Ascending aorta (tissue), 2 donors: ENCODE measurements around the gene NCOA3. TPM values are rescaled to one million over a fixed set of nuclear protein-coding genes. Genes with fewer than 3 reads are reported as not detected.
"Not testable (repeated sequence)": the region's sequence is repeated elsewhere in the genome, so short reads cannot be mapped to it uniquely, and the experiment has no call there.

ENCODE experiments used
- DNase-seq, 2 donors: peaks; one replicate each; pipeline ENCODE4 v3.0.0-alpha.2; 2019; ENCODE audit warnings: low spot score in 2 of 2
- H3K27ac ChIP-seq, 2 donors: fragments of 200-600 bp; sonication (generic); one replicate each; pipeline ENCODE4 v1.5.1; 2016 to 2017; ENCODE audit warnings: mild to moderate bottlenecking in 1 of 2
- H3K27me3 ChIP-seq: fragments of 200-600 bp; sonication (generic); one replicate; pipeline ENCODE4 v1.5.1; 2017
- H3K36me3 ChIP-seq, 2 donors: fragments of 200-600 bp; sonication (generic); one replicate each; pipeline ENCODE4 v1.5.1; 2016
- H3K4me1 ChIP-seq, 2 donors: fragments of 200-600 bp; sonication (generic); one replicate each; pipeline ENCODE4 v1.5.1; 2016 to 2017; ENCODE audit warnings: mild to moderate bottlenecking in 1 of 2
- H3K4me3 ChIP-seq, 2 donors: fragments of 200-600 bp; sonication (generic); one replicate each; pipeline ENCODE4 v1.5.1; 2016 to 2017; ENCODE audit warnings: mild to moderate bottlenecking in 1 of 2
- H3K9me3 ChIP-seq, 2 donors: fragments of 200-600 bp; sonication (generic); one replicate each; pipeline ENCODE4 v1.5.1; 2016
- intact Hi-C: fragments of 100-400 bp; cut with DNase I; formaldehyde crosslinking; loops from one replicate; pipeline ENCODE4 v1.15.1; 2023
- total RNA-seq: library from RNA; depleted of rRNA; stranded (reverse); fragments of >200 nt; gene quantifications from one replicate; pipeline ENCODE4 v1.1.0, GENCODE V29; 2016
- TF ChIP-seq, protein P1 (sequence below), 3 experiments: fragments of 200-600 bp in 2 of 3; fragments of 450-650 bp in 1 of 3; sonication (generic) in 2 of 3; IDR thresholded peaks; one replicate each; pipeline ENCODE4 v1.5.1; 2016 to 2019; ENCODE audit warnings: antibody characterized with exemption in 3 of 3, mild to moderate bottlenecking in 1 of 3, moderate library complexity in 1 of 3

NCOA3 gene
- total RNA-seq, 1 donor from 2014 or later, result 26.3 TPM

DNA sequence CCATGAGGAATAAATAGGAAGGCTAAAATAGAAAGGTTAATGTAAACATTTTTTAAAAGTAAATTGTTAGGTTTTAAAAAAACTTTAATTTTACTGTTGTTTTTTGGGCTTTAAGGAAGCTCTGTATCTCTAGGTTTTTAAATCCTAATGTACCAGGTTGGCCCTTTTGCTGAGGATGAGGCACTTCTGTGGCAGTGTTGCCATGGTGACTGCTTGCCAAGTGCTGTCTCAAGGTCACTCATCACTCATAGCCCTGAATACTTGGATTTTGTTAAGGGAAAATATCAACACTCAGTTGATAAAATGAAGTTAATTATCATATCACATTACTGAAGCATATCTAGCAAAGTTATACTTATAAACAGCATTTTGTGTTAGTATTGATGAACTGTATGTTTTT lies 50.2 kb downstream of the NCOA3 start:
- Histone ChIP-seq H3K27me3 (no peaks in the 10 kb centered on the region), H3K9me3 (no peaks in the 10 kb centered on the region), H3K27ac (no peak overlapping the region), H3K36me3 (no peaks in the 10 kb centered on the region), H3K4me1 (peaks cover 0 to under 1% of the 10 kb centered on the region in 2 donors), H3K4me3 (no peak overlapping the region)
- no peak for DNase-seq
- intact Hi-C loops, result no loop called here
- TF ChIP-seq, protein P1, sequence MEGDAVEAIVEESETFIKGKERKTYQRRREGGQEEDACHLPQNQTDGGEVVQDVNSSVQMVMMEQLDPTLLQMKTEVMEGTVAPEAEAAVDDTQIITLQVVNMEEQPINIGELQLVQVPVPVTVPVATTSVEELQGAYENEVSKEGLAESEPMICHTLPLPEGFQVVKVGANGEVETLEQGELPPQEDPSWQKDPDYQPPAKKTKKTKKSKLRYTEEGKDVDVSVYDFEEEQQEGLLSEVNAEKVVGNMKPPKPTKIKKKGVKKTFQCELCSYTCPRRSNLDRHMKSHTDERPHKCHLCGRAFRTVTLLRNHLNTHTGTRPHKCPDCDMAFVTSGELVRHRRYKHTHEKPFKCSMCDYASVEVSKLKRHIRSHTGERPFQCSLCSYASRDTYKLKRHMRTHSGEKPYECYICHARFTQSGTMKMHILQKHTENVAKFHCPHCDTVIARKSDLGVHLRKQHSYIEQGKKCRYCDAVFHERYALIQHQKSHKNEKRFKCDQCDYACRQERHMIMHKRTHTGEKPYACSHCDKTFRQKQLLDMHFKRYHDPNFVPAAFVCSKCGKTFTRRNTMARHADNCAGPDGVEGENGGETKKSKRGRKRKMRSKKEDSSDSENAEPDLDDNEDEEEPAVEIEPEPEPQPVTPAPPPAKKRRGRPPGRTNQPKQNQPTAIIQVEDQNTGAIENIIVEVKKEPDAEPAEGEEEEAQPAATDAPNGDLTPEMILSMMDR (IDR thresholded peaks at IDR 0.05), result no peak

GRCh38 chr20:47552996-47553395 lies 51.3 kb downstream of the NCOA3 start:
- no peak overlapping the region for H3K4me3 ChIP-seq
- no peaks in the 10 kb centered on the region for H3K36me3 ChIP-seq
- TF ChIP-seq, protein P1 (IDR thresholded peaks at IDR 0.05), result no peak
- DNase-seq, result no peak
- intact Hi-C loops, result no loop called here
- H3K9me3 ChIP-seq, result no peaks in the 10 kb centered on the region
- no peak overlapping the region for H3K27ac ChIP-seq
- H3K4me1 ChIP-seq, result peaks cover 0 to 3% of the 10 kb centered on the region in 2 donors
- H3K27me3 ChIP-seq, result no peaks in the 10 kb centered on the region

GRCh38 chr20:47553594-47554235 lies 52.0 kb downstream of the NCOA3 start:
- not testable (repeated sequence) for DNase-seq

DNA sequence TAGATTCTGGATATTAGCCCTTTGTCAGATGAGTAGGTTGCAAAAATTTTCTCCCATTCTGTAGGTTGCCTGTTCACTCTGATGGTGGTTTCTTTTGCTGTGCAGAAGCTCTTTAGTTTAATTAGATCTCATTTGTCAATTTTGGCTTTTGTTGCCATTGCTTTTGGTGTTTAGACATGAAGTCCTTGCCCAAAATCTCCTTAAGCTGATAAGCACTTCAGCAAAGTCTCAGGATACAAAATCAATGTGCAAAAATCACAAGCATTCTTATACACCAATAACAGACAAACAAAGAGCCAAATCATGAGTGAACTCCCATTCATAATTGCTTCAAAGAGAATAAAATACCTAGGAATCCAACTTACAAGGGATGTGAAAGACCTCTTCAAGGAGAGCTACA lies 52.6 kb downstream of the NCOA3 start:
- H3K4me1 ChIP-seq, H3K27ac ChIP-seq, H3K4me3 ChIP-seq, H3K9me3 ChIP-seq, H3K36me3 ChIP-seq, DNase-seq, intact Hi-C loops, H3K27me3 ChIP-seq: not testable (repeated sequence)

More at GRCh38 chr20:47553594-47554235, 52.0 kb downstream of the NCOA3 start:
- H3K27me3 ChIP-seq, intact Hi-C loops, H3K4me3 ChIP-seq, H3K4me1 ChIP-seq, H3K9me3 ChIP-seq, H3K36me3 ChIP-seq, H3K27ac ChIP-seq: not testable (repeated sequence)

DNA sequence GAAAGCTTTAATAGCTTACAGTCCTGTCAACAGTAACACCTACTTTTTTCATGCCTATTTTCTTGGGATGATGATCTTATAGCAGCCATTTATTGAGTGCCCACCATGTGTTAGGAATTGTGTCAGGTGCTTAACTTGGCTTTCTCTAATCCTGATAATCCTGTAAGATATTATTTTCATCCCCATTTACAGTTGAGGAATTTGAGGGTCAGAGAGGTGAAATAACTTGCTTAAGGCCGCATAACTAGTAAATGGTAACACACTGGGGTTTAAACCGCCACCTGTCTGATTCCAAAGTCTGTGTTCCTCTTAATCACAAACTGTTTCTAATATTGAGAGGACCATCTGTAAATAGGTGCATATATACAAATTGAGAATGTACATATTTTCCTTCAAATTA lies 55.5 kb downstream of the NCOA3 start:
- no peak overlapping the region for H3K27ac ChIP-seq
- peaks cover 0 to 12% of the 10 kb centered on the region in 2 donors for H3K4me1 ChIP-seq
- no peaks in the 10 kb centered on the region for H3K9me3 ChIP-seq
- no peak for DNase-seq
- H3K4me3 ChIP-seq, result no peak overlapping the region
- no peaks in the 10 kb centered on the region for H3K27me3 ChIP-seq
- no peaks in the 10 kb centered on the region for H3K36me3 ChIP-seq
- intact Hi-C loops, result no loop called here
- TF ChIP-seq, protein P1 (IDR thresholded peaks at IDR 0.05), result no peak

- H3K27ac ChIP-seq, result no peak overlapping the region
- H3K27me3 ChIP-seq, result no peaks in the 10 kb centered on the region
- peaks cover 0 to 12% of the 10 kb centered on the region in 2 donors for H3K4me1 ChIP-seq
- no peaks in the 10 kb centered on the region for H3K9me3 ChIP-seq
- TF ChIP-seq, protein P1 (IDR thresholded peaks at IDR 0.05), result no peak
- DNase-seq, result no peak
- intact Hi-C loops, result no loop called here
- no peak overlapping the region for H3K4me3 ChIP-seq
- no peaks in the 10 kb centered on the region for H3K36me3 ChIP-seq
Measured at GRCh38 chr20:47557791-47558190, 56.1 kb downstream of the NCOA3 start.
